Upper lobe of left lung (tissue), 6 donors: ENCODE data around the gene TOM1L2. TPM values are rescaled to one million over a fixed set of nuclear protein-coding genes. Genes with fewer than 3 reads are reported as not detected.
"Not testable (repeated sequence)": the region's sequence is repeated elsewhere in the genome, so short reads cannot be mapped to it uniquely, and the experiment has no call there.

ENCODE experiments used
- ATAC-seq, 2 donors: fragments of 200-7000 bp; cut with Tn5 transposase; one replicate each; pipeline ENCODE4 v1.9.1; 2022; ENCODE audit warnings: mild to moderate bottlenecking in 2 of 2, moderate library complexity in 2 of 2; ENCODE audit not compliant: low FRiP score in 2 of 2
- DNase-seq, 2 donors: peaks; one replicate each; pipeline ENCODE4 v3.0.0-alpha.2; 2019 to 2020
- H3K27ac ChIP-seq, 4 donors: fragments of 200-600 bp; sonication (generic); one replicate each; pipeline ENCODE4 v1.5.1; 2016 to 2019
- H3K27me3 ChIP-seq, 4 donors: fragments of 200-600 bp; sonication (generic); one replicate each; pipeline ENCODE4 v1.5.1; 2017 to 2019
- H3K36me3 ChIP-seq, 4 donors: fragments of 200-600 bp; sonication (generic); one replicate each; pipeline ENCODE4 v1.5.1; 2016 to 2019
- H3K4me1 ChIP-seq, 4 donors: fragments of 200-600 bp; sonication (generic); one replicate each; pipeline ENCODE4 v1.5.1; 2018 to 2019
- H3K4me3 ChIP-seq, 4 donors: fragments of 200-600 bp; sonication (generic); one replicate each; pipeline ENCODE4 v1.5.1; 2017 to 2019; ENCODE audit warnings: mild to moderate bottlenecking in 2 of 4, moderate library complexity in 1 of 4
- H3K9me3 ChIP-seq, 4 donors: fragments of 200-600 bp; sonication (generic); one replicate each; pipeline ENCODE4 v1.5.1; 2018 to 2019
- EP300 ChIP-seq, 4 donors: sonication (generic); formaldehyde crosslinking; IDR thresholded peaks; one replicate each; pipeline ENCODE4 v1.5.1; 2017; ENCODE audit warnings: antibody characterized with exemption in 4 of 4, control low read depth in 2 of 4
- POLR2A ChIP-seq, 4 donors: fragments of 450-650 bp; IDR thresholded peaks; one replicate each; pipeline ENCODE4 v1.5.1; 2016 to 2017; ENCODE audit warnings: antibody characterized with exemption in 4 of 4, mild to moderate bottlenecking in 2 of 4
- POLR2AphosphoS5 ChIP-seq, 2 donors: sonication (generic); formaldehyde crosslinking; IDR thresholded peaks; one replicate each; pipeline ENCODE4 v1.5.1; 2017; ENCODE audit warnings: antibody characterized with exemption in 2 of 2
- WGBS, 2 donors: methylation state at CpG; one replicate each; pipeline ENCODE4 v1.1.5; 2017 to 2018; 5-methylcytosine and 5-hydroxymethylcytosine counted together
- total RNA-seq, 6 donors: library from RNA; depleted of rRNA in 4 of 6; stranded (reverse); fragments of >200 nt in 4 of 6; gene quantifications; one replicate each; pipeline versions ENCODE4 v1.1.0 to v1.2.1, GENCODE V29; 2016 to 2021
- TF ChIP-seq, protein P1 (sequence below), 6 experiments: fragments of 450-650 bp in 4 of 6; fragments of 200-600 bp in 2 of 6; sonication (generic) in 2 of 6; IDR thresholded peaks; one replicate each; pipeline ENCODE4 v1.5.1; 2016 to 2019; ENCODE audit warnings: antibody characterized with exemption in 6 of 6
- donor health status: DM: no; HTN: no; CAD: no; lungs with moderate emphysema.
- donor health status: DM: no; HTN: yes; CAD: no; lungs with severe emphysema.

Gene TOM1L2
- total RNA-seq, 6 donors from 2014 or later, result 54.2 to 134 (median 72.9) TPM

DNA sequence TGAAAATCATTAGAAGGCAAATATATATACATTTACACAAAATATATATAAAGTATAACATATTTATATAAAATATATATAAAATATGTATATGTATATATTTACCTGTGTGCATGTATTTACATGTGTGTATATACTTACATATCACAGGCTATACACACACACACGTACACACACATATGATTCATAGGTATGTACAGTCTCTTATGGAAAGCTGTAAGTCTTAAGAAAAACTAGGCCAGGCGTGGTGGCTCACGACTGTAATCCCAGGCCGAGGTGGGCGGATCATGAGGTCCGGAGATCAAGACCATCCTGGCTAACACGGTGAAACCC, 14.7 kb downstream of the TOM1L2 start:
- H3K27me3 ChIP-seq, result no peaks in the 10 kb centered on the region
- 89 to 92% methylated on average over 7 of the region's 7 CpGs for WGBS, 2 donors
- DNase-seq, result no peak
- H3K4me3 ChIP-seq, result no peak overlapping the region
- no peak for ATAC-seq
- H3K36me3 ChIP-seq, result peaks cover 0 to 5% (median 0%) of the 10 kb centered on the region in 4 donors
- H3K4me1 ChIP-seq, result peaks cover 31 to 43% (median 36%) of the 10 kb centered on the region in 4 donors
- H3K9me3 ChIP-seq, result no peaks in the 10 kb centered on the region
- TF ChIP-seq EP300 (IDR thresholded peaks at IDR 0.05), result no peak
- TF ChIP-seq, protein P1, sequence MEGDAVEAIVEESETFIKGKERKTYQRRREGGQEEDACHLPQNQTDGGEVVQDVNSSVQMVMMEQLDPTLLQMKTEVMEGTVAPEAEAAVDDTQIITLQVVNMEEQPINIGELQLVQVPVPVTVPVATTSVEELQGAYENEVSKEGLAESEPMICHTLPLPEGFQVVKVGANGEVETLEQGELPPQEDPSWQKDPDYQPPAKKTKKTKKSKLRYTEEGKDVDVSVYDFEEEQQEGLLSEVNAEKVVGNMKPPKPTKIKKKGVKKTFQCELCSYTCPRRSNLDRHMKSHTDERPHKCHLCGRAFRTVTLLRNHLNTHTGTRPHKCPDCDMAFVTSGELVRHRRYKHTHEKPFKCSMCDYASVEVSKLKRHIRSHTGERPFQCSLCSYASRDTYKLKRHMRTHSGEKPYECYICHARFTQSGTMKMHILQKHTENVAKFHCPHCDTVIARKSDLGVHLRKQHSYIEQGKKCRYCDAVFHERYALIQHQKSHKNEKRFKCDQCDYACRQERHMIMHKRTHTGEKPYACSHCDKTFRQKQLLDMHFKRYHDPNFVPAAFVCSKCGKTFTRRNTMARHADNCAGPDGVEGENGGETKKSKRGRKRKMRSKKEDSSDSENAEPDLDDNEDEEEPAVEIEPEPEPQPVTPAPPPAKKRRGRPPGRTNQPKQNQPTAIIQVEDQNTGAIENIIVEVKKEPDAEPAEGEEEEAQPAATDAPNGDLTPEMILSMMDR (IDR thresholded peaks at IDR 0.05), result no peak
- TF ChIP-seq POLR2AphosphoS5 (IDR thresholded peaks at IDR 0.05), result no peak
- no peak for TF ChIP-seq POLR2A (IDR thresholded peaks at IDR 0.05)
- H3K27ac ChIP-seq, result peak overlapping the region; percentile 61 to 77 (median 72)

DNA sequence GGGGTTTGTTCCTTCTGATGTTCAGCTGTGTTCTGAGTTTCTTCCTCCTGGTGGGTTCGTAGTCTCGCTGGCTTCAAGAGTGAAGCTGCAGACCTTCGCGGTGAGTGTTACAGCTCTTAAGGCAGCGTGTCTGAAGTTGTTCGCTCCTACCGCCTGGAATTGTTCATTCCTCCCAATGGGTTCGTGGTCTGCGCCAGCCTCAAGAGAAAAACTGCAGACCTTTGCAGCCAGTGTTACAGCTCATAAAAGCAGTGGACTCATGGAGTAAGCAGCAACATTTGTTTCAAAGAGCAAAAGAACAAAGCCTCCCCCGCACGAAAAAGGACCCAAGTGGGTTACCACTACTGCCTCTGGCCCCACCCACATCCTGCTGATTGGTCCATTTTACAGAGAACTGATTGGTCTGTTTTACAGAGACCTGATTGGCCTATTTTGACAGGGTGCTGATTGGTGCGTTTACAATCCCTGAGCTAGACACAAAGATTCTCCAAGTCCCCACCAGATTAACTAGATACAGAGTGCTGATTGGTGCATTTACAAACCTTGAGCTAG, 16.3 kb downstream of the TOM1L2 start:
- not testable (repeated sequence) for ATAC-seq, DNase-seq, H3K27me3 ChIP-seq, H3K27ac ChIP-seq, H3K4me3 ChIP-seq, H3K36me3 ChIP-seq, H3K9me3 ChIP-seq
- WGBS, 2 donors, result 95% methylated on average over 12 of the region's 12 CpGs
- H3K4me1 ChIP-seq, result peaks cover 31 to 43% (median 36%) of the 10 kb centered on the region in 4 donors

DNA sequence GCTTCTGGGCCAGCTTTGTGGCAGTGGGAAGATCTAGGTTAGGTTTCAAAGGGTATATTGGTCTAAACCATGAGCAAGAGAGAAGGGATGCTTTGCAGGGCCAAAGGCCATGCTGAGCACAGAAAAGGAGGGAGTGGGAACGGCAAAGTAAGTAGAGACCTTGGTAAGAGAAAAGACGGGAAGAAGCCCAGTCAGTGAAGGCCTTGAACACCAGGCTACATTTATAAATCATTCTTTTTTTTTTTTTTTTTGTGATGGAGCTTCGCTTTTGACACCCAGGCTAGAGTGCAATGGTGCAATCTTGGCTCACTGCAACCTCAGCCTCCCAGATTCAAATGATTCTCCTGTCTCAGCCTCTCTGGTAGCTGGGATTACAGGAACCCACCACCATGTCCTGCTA, 18.1 kb downstream of the TOM1L2 start:
- peaks cover 16 to 30% (median 22%) of the 10 kb centered on the region in 4 donors for H3K4me1 ChIP-seq
- H3K36me3 ChIP-seq, result peaks cover 0 to 5% (median 0%) of the 10 kb centered on the region in 4 donors
- 93 to 95% methylated on average over 3 of the region's 3 CpGs for WGBS, 2 donors
- no peaks in the 10 kb centered on the region for H3K9me3 ChIP-seq
- ATAC-seq (no peak), DNase-seq (no peak)
- no peak overlapping the region for H3K27ac ChIP-seq
- no peaks in the 10 kb centered on the region for H3K27me3 ChIP-seq
- TF ChIP-seq EP300 (IDR thresholded peaks at IDR 0.05) (no peak), POLR2AphosphoS5 (IDR thresholded peaks at IDR 0.05) (no peak), POLR2A (IDR thresholded peaks at IDR 0.05) (no peak)
- TF ChIP-seq, protein P1 (IDR thresholded peaks at IDR 0.05), result no peak
- H3K4me3 ChIP-seq, result no peak overlapping the region

DNA sequence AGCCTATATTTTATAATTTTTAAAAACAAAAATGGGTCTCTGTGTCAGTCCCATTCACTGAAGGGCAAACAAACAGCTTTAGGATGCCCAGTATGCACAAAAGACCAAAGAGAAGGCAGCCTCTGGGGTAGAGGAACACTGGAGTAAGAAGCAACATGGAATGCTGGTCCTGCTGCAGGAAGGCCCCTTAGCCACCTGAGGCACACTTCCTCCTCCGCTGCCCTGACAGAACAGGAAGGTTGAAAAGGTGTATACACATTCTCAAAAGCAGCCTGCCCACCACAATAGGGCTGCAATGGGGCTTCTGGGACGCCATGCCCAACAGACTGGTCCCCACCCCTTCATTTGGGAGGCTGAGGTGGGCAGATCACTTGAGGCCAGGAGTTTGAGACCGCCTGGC, 19.5 kb downstream of the TOM1L2 start:
- no peak for DNase-seq
- Histone ChIP-seq H3K4me1 (peaks cover 7 to 29% (median 10%) of the 10 kb centered on the region in 4 donors), H3K4me3 (no peak overlapping the region), H3K27me3 (no peaks in the 10 kb centered on the region), H3K36me3 (peaks cover 0 to 5% (median 0%) of the 10 kb centered on the region in 4 donors), H3K9me3 (no peaks in the 10 kb centered on the region), H3K27ac (no peak overlapping the region)
- ATAC-seq, result no peak
- TF ChIP-seq, protein P1 (IDR thresholded peaks at IDR 0.05), result no peak
- TF ChIP-seq POLR2A (IDR thresholded peaks at IDR 0.05), result no peak
- TF ChIP-seq EP300 (IDR thresholded peaks at IDR 0.05), result no peak
- no peak for TF ChIP-seq POLR2AphosphoS5 (IDR thresholded peaks at IDR 0.05)
- 82 to 97% methylated on average over 3 of the region's 3 CpGs for WGBS, 2 donors

DNA sequence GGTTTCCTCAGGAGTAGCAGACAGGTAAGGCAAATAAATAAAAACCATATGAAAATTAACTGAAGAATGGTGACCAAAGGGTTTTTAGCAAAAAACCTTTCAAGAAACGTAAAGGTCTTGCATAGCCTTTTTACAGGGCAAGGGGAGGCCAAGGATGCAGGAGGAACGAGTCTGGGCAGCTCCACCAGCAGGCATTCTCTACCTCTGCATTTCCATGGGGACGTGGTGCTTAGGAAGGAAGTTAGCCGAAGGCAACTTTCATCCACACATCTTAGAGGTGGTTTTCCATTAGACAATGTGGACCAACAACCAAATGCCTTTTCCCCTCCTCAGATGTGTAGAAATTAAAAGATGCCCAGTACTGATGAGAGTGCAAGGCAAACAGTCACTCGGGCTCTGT, 20.7 kb downstream of the TOM1L2 start:
- Histone ChIP-seq H3K36me3 (peaks cover 0 to 5% (median 0%) of the 10 kb centered on the region in 4 donors), H3K9me3 (no peaks in the 10 kb centered on the region), H3K4me1 (peaks cover 0 to 18% (median 4%) of the 10 kb centered on the region in 4 donors), H3K27me3 (no peaks in the 10 kb centered on the region), H3K4me3 (no peak overlapping the region), H3K27ac (no peak overlapping the region)
- ATAC-seq (no peak), DNase-seq (no peak)
- 80 to 91% methylated on average over 5 of the region's 5 CpGs for WGBS, 2 donors
- TF ChIP-seq POLR2AphosphoS5 (IDR thresholded peaks at IDR 0.05) (no peak), POLR2A (IDR thresholded peaks at IDR 0.05) (no peak), EP300 (IDR thresholded peaks at IDR 0.05) (no peak)
- TF ChIP-seq, protein P1 (IDR thresholded peaks at IDR 0.05), result no peak
